Naive thymus-derived CD4-positive, alpha-beta T cell (primary cell): ENCODE results near the gene DCK. TPM values are rescaled to one million over a fixed set of nuclear protein-coding genes. Genes with fewer than 3 reads are reported as not detected.
"Not testable (repeated sequence)": the region's sequence is repeated elsewhere in the genome, so short reads cannot be mapped to it uniquely, and the experiment has no call there.

Experiments
- ATAC-seq: fragments of 150-1000 bp; cut with Tn5 transposase; 2 replicates; pipeline ENCODE4 v1.10.0; 2021; ENCODE audit warnings: mild to moderate bottlenecking, moderate library complexity
- CTCF ChIA-PET: fragments of 350-600 bp; sonication (Branson Sonifier 250); formaldehyde crosslinking; loops from one replicate; lab custom pipeline; 2021; ENCODE audit warnings: antibody characterized with exemption; lab: Charles Lee
- POLR2A ChIA-PET: fragments of 350-600 bp; sonication (Branson Sonifier 250); formaldehyde crosslinking; loops from one replicate; lab custom pipeline; 2021; ENCODE audit warnings: antibody characterized with exemption, inconsistent platforms; lab: Charles Lee
- DNase-seq, 9 donors: peaks; one replicate each; pipeline versions ENCODE4 v3.0.0 to v3.0.0-alpha.2; 2020 to 2022; ENCODE audit warnings: mixed read lengths in 1 of 9
- H3K27ac ChIP-seq: one replicate; pipeline ENCODE4 v1.7.0; 2013; ENCODE audit warnings: mild to moderate bottlenecking, low read depth, low read length, moderate library complexity
- H3K27me3 ChIP-seq, 2 donors: one replicate each; pipeline ENCODE4 v1.7.0; 2013; ENCODE audit warnings: low read length in 2 of 2, mild to moderate bottlenecking in 2 of 2, moderate library complexity in 2 of 2; ENCODE audit not compliant: control insufficient read depth in 2 of 2, insufficient read depth in 2 of 2
- H3K36me3 ChIP-seq, 3 experiments: 1 replicate in 2 of 3; 2 replicates in 1 of 3; pipeline ENCODE4 v1.7.0; 2013; ENCODE audit warnings: low read length in 3 of 3, mild to moderate bottlenecking in 3 of 3, moderate library complexity in 1 of 3; ENCODE audit not compliant: insufficient read depth in 3 of 3, control insufficient read depth in 2 of 3
- H3K4me1 ChIP-seq, 2 donors: one replicate each; pipeline ENCODE4 v1.7.0; 2013; ENCODE audit warnings: low read length in 2 of 2, mild to moderate bottlenecking in 2 of 2, moderate library complexity in 1 of 2; ENCODE audit not compliant: control insufficient read depth in 2 of 2, insufficient read depth in 2 of 2
- H3K4me3 ChIP-seq: 2 replicates; pipeline ENCODE4 v1.7.0; 2013; ENCODE audit warnings: mild to moderate bottlenecking, low read length
- H3K9me3 ChIP-seq, 3 experiments: 1 replicate in 2 of 3; 2 replicates in 1 of 3; pipeline ENCODE4 v1.7.0; 2013; ENCODE audit warnings: low read length in 3 of 3; ENCODE audit not compliant: control insufficient read depth in 2 of 3
- H3K27ac Mint-ChIP-seq, 9 donors: one replicate each; pipeline ENCODE4 v1.8.0; 2020 to 2022; ENCODE audit warnings: mixed read lengths in 9 of 9, mild to moderate bottlenecking in 8 of 9, moderate library complexity in 5 of 9, inconsistent platforms in 2 of 9
- H3K27me3 Mint-ChIP-seq, 5 donors: one replicate each; pipeline ENCODE4 v1.8.0; 2021 to 2022; ENCODE audit warnings: mixed read lengths in 5 of 5, mild to moderate bottlenecking in 1 of 5
- H3K36me3 Mint-ChIP-seq, 5 donors: one replicate each; pipeline ENCODE4 v1.8.0; 2020 to 2022; ENCODE audit warnings: mixed read lengths in 5 of 5, mild to moderate bottlenecking in 3 of 5, inconsistent platforms in 1 of 5
- H3K4me1 Mint-ChIP-seq, 7 donors: one replicate each; pipeline ENCODE4 v1.8.0; 2020 to 2022; ENCODE audit warnings: mixed read lengths in 7 of 7, mild to moderate bottlenecking in 3 of 7, inconsistent platforms in 1 of 7
- H3K4me3 Mint-ChIP-seq, 10 donors: one replicate each; pipeline ENCODE4 v1.8.0; 2020 to 2022; ENCODE audit warnings: mild to moderate bottlenecking in 10 of 10, mixed read lengths in 10 of 10, moderate library complexity in 6 of 10, inconsistent platforms in 2 of 10
- H3K9me3 Mint-ChIP-seq, 11 donors: one replicate each; pipeline ENCODE4 v1.8.0; 2020 to 2022; ENCODE audit warnings: mixed read lengths in 11 of 11, mild to moderate bottlenecking in 4 of 11, inconsistent platforms in 1 of 11, moderate library complexity in 1 of 11
- intact Hi-C, 2 donors: fragments of 100-400 bp; cut with micrococcal nuclease; formaldehyde crosslinking; loops; one replicate each; pipeline ENCODE4 v1.15.1; 2023
- polyA plus RNA-seq, 2 donors: library from polyadenylated mRNA; unstranded; fragments of 300-500 nt; fragmentation: Illumina TruSeq; gene quantifications; one replicate each; pipeline ENCODE4 v1.2.3, GENCODE V29; 2021
- total RNA-seq, 6 experiments: library from RNA in 5 of 6; stranded (reverse) in 5 of 6; gene quantifications; 1 replicate in 5 of 6; 2 replicates in 1 of 6; pipeline ENCODE4 v1.2.3 and lab custom pipeline; 2021 to 2026

The DCK gene
- total and polyA plus RNA-seq, 7 experiments from 2014 or later, result 19.8 to 86.1 (median 50.6) TPM

DNA sequence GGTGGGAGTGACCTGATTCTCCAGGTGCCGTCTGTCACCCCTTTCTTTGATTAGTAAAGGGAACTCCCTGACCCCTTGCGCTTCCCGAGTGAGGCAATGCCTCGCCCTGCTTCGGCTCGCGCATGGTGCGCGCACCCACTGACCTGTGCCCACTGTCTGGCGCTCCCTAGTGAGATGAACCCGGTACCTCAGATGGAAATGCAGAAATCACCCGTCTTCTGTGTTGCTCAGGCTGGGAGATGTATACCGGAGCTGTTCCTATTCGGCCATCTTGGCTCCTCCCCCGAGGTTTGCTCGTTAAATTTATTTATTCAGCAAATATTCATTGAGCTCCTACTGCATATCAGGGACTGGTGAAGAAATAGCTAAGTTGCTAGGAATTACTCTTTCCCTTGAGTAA is 66.1 kb downstream of the DCK start:
- H3K27me3 Mint-ChIP-seq, result peaks cover 0 to 11% (median 5%) of the 10 kb centered on the region in 5 donors
- H3K9me3 Mint-ChIP-seq, H3K4me1 ChIP-seq, intact Hi-C loops, H3K4me1 Mint-ChIP-seq, CTCF ChIA-PET, H3K27ac ChIP-seq, POLR2A ChIA-PET, H3K36me3 ChIP-seq, ATAC-seq, H3K27me3 ChIP-seq, DNase-seq, H3K36me3 Mint-ChIP-seq, H3K4me3 Mint-ChIP-seq, H3K27ac Mint-ChIP-seq, H3K9me3 ChIP-seq, H3K4me3 ChIP-seq: not testable (repeated sequence)

DNA sequence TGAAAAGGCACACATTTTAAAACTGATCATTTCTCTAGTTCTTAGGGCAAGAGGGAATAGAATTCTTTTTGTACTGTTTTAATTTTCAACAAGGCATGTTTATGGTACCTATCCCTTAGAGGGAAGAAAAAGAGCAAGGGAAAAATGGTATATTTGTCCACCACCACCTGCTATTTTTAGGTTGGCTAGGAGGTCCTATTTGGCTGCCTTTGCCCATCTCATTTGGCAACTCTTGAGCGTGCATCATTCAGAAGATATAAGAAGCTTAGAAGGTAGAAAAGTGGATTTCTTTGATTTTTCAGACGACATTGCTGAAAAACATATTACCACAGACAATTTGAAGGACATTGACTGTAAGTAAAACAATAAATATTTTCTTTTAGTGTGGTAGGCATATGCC is 69.0 kb downstream of the DCK start:
- Histone ChIP-seq H3K36me3 (no peaks in the 10 kb centered on the region), H3K4me3 (no peak overlapping the region), H3K9me3 (no peaks in the 10 kb centered on the region), H3K4me1 (peaks cover 0 to 1% of the 10 kb centered on the region in 2 donors), H3K27me3 (no peaks in the 10 kb centered on the region), H3K27ac (no peak overlapping the region)
- DNase-seq (no peak), ATAC-seq (no peak)
- Mint-ChIP-seq H3K4me1 (peaks cover 0 to 3% (median 0%) of the 10 kb centered on the region in 7 donors), H3K9me3 (peaks cover 0 to 4% (median 0%) of the 10 kb centered on the region in 11 donors), H3K27ac (no peak overlapping the region), H3K27me3 (peaks cover 0 to 16% (median 5%) of the 10 kb centered on the region in 5 donors), H3K36me3 (no peaks in the 10 kb centered on the region), H3K4me3 (no peak overlapping the region)
- POLR2A ChIA-PET, result no interaction called here
- intact Hi-C loops, result no loop called here
- CTCF ChIA-PET, result no interaction called here

GRCh38 chr4:71063711-71064110 is 70.3 kb downstream of the DCK start:
- Histone ChIP-seq H3K36me3 (no peaks in the 10 kb centered on the region), H3K4me3 (no peak overlapping the region), H3K4me1 (peaks cover 0 to 5% of the 10 kb centered on the region in 2 donors), H3K27me3 (no peaks in the 10 kb centered on the region), H3K9me3 (no peaks in the 10 kb centered on the region), H3K27ac (no peak overlapping the region)
- Mint-ChIP-seq H3K4me3 (no peak overlapping the region), H3K36me3 (no peaks in the 10 kb centered on the region), H3K4me1 (peaks cover 0 to 4% (median 0%) of the 10 kb centered on the region in 7 donors), H3K27me3 (peaks cover 0 to 16% (median 5%) of the 10 kb centered on the region in 5 donors), H3K27ac (no peak overlapping the region), H3K9me3 (peaks cover 0 to 1% (median 0%) of the 10 kb centered on the region in 11 donors)
- ChIA-PET POLR2A (no interaction called here), CTCF (no interaction called here)
- intact Hi-C loops, result no loop called here
- ATAC-seq, result no peak
- no peak for DNase-seq

GRCh38 chr4:71064521-71064920 is 71.1 kb downstream of the DCK start:
- ChIA-PET POLR2A (no interaction called here), CTCF (no interaction called here)
- no peak overlapping the region for H3K4me3 Mint-ChIP-seq
- no peak overlapping the region for H3K27ac ChIP-seq
- no peak for ATAC-seq
- H3K4me1 ChIP-seq, result peaks cover 0 to 5% of the 10 kb centered on the region in 2 donors
- H3K27me3 ChIP-seq, result no peaks in the 10 kb centered on the region
- H3K4me3 ChIP-seq, result no peak overlapping the region
- H3K36me3 Mint-ChIP-seq, result no peaks in the 10 kb centered on the region
- peaks cover 0 to 1% (median 0%) of the 10 kb centered on the region in 11 donors for H3K9me3 Mint-ChIP-seq
- no peak for DNase-seq
- no peaks in the 10 kb centered on the region for H3K36me3 ChIP-seq
- H3K27me3 Mint-ChIP-seq, result peaks cover 0 to 18% (median 5%) of the 10 kb centered on the region in 5 donors
- H3K9me3 ChIP-seq, result no peaks in the 10 kb centered on the region
- H3K27ac Mint-ChIP-seq, result no peak overlapping the region
- peaks cover 0 to 4% (median 0%) of the 10 kb centered on the region in 7 donors for H3K4me1 Mint-ChIP-seq
- intact Hi-C loops, result no loop called here

- Histone ChIP-seq H3K4me3 (no peak overlapping the region), H3K36me3 (no peaks in the 10 kb centered on the region), H3K4me1 (peaks cover 0 to 5% of the 10 kb centered on the region in 2 donors), H3K27ac (no peak overlapping the region), H3K9me3 (no peaks in the 10 kb centered on the region), H3K27me3 (no peaks in the 10 kb centered on the region)
- CTCF ChIA-PET, result no interaction called here
- intact Hi-C loops, result no loop called here
- H3K27me3 Mint-ChIP-seq, result peaks cover 0 to 23% (median 9%) of the 10 kb centered on the region in 5 donors
- ATAC-seq, result no peak
- peaks cover 0 to 1% (median 0%) of the 10 kb centered on the region in 11 donors for H3K9me3 Mint-ChIP-seq
- peaks cover 0 to 4% (median 0%) of the 10 kb centered on the region in 7 donors for H3K4me1 Mint-ChIP-seq
- no peak overlapping the region for H3K27ac Mint-ChIP-seq
- POLR2A ChIA-PET, result no interaction called here
- H3K36me3 Mint-ChIP-seq, result no peaks in the 10 kb centered on the region
- no peak for DNase-seq
- no peak overlapping the region for H3K4me3 Mint-ChIP-seq
Measured at GRCh38 chr4:71065991-71066510, 72.6 kb downstream of the DCK start.

DNA sequence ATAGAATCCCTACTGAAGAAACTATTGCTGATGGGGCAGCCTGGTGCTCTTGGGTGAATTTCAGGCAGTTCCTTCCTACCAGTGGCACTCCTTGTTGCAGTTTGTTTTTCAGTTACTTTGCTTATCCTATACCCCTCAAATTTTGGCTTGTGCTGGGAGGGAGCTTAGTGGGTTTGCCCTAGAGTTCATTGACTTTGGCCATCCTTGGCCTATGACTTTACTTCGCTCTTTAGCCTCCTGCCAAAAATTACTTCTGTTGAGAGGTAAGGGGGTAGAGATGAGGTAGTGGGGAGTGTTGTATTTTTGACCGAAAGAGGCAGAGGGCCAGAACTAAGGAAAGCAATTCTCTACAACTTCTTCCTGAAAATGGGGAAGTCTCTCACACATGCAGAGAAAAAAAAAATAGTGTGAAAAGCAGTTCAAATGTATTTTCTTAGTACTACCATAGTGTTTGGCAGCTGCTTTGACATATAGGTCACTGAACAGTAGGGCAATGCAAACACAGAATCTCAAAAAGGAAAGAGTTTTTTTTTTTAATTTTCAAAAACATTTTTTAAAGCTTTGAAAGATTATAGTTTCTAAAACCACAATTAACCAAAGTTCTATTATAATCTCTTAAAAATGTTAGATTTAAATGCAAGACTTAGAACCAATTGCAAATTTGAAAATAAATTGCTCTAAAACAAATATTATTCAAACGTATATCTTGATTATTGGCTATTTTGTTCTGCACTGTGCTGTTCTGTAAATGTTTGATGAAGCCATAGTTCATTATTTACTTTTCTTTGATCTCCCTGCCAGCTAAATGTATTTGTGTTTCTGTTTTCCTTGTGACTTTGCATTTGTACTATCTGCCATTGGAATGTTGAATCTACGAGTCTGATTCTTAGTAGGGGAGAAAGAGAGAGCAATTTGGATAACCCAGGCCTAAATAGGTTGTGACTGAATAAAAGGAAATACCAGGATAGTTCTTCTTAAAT is 73.6 kb downstream of the DCK start:
- H3K36me3 ChIP-seq, result no peaks in the 10 kb centered on the region
- no peaks in the 10 kb centered on the region for H3K27me3 ChIP-seq
- intact Hi-C loops, result no loop called here
- no peak for ATAC-seq
- no peaks in the 10 kb centered on the region for H3K9me3 ChIP-seq
- no peak overlapping the region for H3K4me3 Mint-ChIP-seq
- H3K27me3 Mint-ChIP-seq, result peaks cover 0 to 18% (median 8%) of the 10 kb centered on the region in 5 donors
- ChIA-PET POLR2A (no interaction called here), CTCF (no interaction called here)
- no peak overlapping the region for H3K27ac ChIP-seq
- H3K27ac Mint-ChIP-seq, result no peak overlapping the region
- DNase-seq, result no peak
- H3K4me3 ChIP-seq, result no peak overlapping the region
- peaks cover 0 to 4% (median 0%) of the 10 kb centered on the region in 7 donors for H3K4me1 Mint-ChIP-seq
- H3K36me3 Mint-ChIP-seq, result no peaks in the 10 kb centered on the region
- peaks cover 0 to 1% (median 0%) of the 10 kb centered on the region in 11 donors for H3K9me3 Mint-ChIP-seq
- peaks cover 0 to 5% of the 10 kb centered on the region in 2 donors for H3K4me1 ChIP-seq
